ENCODE measurements around the gene LPAR2.

DNA sequence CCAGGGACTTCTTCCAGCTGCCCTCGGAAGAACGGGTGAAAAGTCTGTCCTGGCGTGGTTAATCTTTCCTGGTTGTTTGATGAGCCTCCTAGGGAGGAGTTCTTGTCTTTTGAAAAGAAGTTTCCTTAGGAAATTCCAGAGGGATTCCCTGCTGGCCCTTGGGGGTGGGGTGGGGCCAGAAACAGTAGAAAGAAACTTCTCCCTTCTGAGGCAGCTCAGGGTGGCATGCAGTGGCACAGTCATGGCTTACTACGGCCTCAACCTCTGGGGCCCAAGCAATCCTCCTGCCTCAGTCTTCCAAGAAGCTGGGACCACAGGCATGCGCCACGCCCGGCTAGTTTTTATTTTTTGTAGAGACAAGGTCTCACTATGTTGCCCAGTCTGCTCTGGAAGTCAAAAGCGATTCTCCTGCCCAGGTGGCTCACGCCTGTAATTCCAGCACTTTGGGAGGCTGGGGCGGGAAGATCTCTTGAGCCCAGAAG lies 42.1 kb upstream of the LPAR2 start:
- TF ChIP-seq POLR2AphosphoS5 (IDR thresholded peaks at IDR 0.05; ENCODE audit: low read depth, low read length) (no peak), TAF1 (IDR thresholded peaks at IDR 0.05; ENCODE audit: borderline replicate concordance, insufficient read depth, low read length) (no peak), FOXP2 (optimal IDR thresholded peaks at IDR 0.05; ENCODE audit: borderline replicate concordance, extremely low read depth, extremely low read length, insufficient read depth) (no peak)
